ENCODE measurements around the gene CLNS1A. TPM values are rescaled to one million over a fixed set of nuclear protein-coding genes. Genes with fewer than 3 reads are reported as not detected.

The CLNS1A gene
- total RNA-seq, 1 experiment from 2014 or later: 147 TPM

GRCh38 chr11:77656362-77656761 is 18.8 kb upstream of the CLNS1A start:
- TF ChIP-seq IRF1 (CRISPR knock-in tag; IDR thresholded peaks at IDR 0.05) (no peak), NFYB (CRISPR knock-in tag; conservative IDR thresholded peaks at IDR 0.05; ENCODE audit: low read depth) (peak; percentile 70)
- POLR2A ChIA-PET: no interaction called here
- CTCF ChIA-PET: no interaction called here
- no peak for DNase-seq (ENCODE audit: low spot score)
- no peaks in the 10 kb centered on the region for H3K27me3 Mint-ChIP-seq (ENCODE audit: low read depth)
- peak; percentile 84 for ATAC-seq
- no peaks in the 10 kb centered on the region for H3K4me1 Mint-ChIP-seq
- H3K27ac Mint-ChIP-seq: no peak overlapping the region
- no peaks in the 10 kb centered on the region; the same call in 1 of the 2 replicates for H3K9me3 Mint-ChIP-seq
- no peaks in the 10 kb centered on the region for H3K36me3 Mint-ChIP-seq
- H3K4me3 Mint-ChIP-seq: no peak overlapping the region

GRCh38 chr11:77654770-77655434 is 17.3 kb upstream of the CLNS1A start:
- TF ChIP-seq FOXJ3 (CRISPR knock-in tag; IDR thresholded peaks at IDR 0.05; ENCODE audit: borderline replicate concordance) (no peak), PREB (CRISPR knock-in tag; IDR thresholded peaks at IDR 0.05; ENCODE audit: borderline replicate concordance) (no peak), ZNF416 (CRISPR knock-in tag; IDR thresholded peaks at IDR 0.05) (no peak), ZNF396 (CRISPR knock-in tag; IDR thresholded peaks at IDR 0.05; ENCODE audit: borderline replicate concordance) (no peak), GRHL2 (CRISPR knock-in tag; IDR thresholded peaks at IDR 0.05; ENCODE audit: insufficient replicate concordance, severe bottlenecking) (no peak), TCF7 (CRISPR knock-in tag; IDR thresholded peaks at IDR 0.05; ENCODE audit: low read depth) (no peak), TEAD4 (CRISPR knock-in tag; IDR thresholded peaks at IDR 0.05) (no peak), ZNF121 (CRISPR knock-in tag; IDR thresholded peaks at IDR 0.05) (no peak), NFYB (CRISPR knock-in tag; conservative IDR thresholded peaks at IDR 0.05; ENCODE audit: low read depth) (no peak), MLX (CRISPR knock-in tag; IDR thresholded peaks at IDR 0.05) (no peak), ZNF263 (CRISPR knock-in tag; IDR thresholded peaks at IDR 0.05; ENCODE audit: low read depth) (no peak), KAT7 (CRISPR knock-in tag; IDR thresholded peaks at IDR 0.05; ENCODE audit: borderline replicate concordance) (no peak), NFATC4 (CRISPR knock-in tag; IDR thresholded peaks at IDR 0.05) (no peak), MYBL2 (CRISPR knock-in tag; IDR thresholded peaks at IDR 0.05) (no peak), E2F1 (CRISPR knock-in tag; IDR thresholded peaks at IDR 0.05) (no peak)
- no peaks in the 10 kb centered on the region for H3K36me3 Mint-ChIP-seq
- no peaks in the 10 kb centered on the region; the same call in 1 of the 2 replicates for H3K9me3 Mint-ChIP-seq
- no peaks in the 10 kb centered on the region for H3K27me3 Mint-ChIP-seq (ENCODE audit: low read depth)
- no peak for ATAC-seq
- H3K27ac Mint-ChIP-seq: no peak overlapping the region
- ChIA-PET POLR2A (interaction anchor here (0.6 kb wide), 1 partner anchor 54 kb away, joined by 5 read pairs; no protein-coding TSS in a partner anchor), CTCF (interaction anchor here (0.6 kb wide), 1 partner anchor 211 kb away, joined by 3 read pairs; no protein-coding TSS in a partner anchor)
- H3K4me3 Mint-ChIP-seq: no peak overlapping the region
- DNase-seq (ENCODE audit: low spot score): no peak
- H3K4me1 Mint-ChIP-seq: no peaks in the 10 kb centered on the region

- Mint-ChIP-seq H3K36me3 (no peaks in the 10 kb centered on the region), H3K9me3 (no peaks in the 10 kb centered on the region), H3K27me3 (ENCODE audit: low read depth) (no peaks in the 10 kb centered on the region), H3K4me1 (no peaks in the 10 kb centered on the region), H3K27ac (no peak overlapping the region), H3K4me3 (no peak overlapping the region)
- DNase-seq (ENCODE audit: low spot score) (no peak), ATAC-seq (no peak)
- ChIA-PET POLR2A (interaction anchor here (0.6 kb wide), 1 partner anchor 979 kb away, joined by 4 read pairs; no protein-coding TSS in a partner anchor), CTCF (no interaction called here)
- TF ChIP-seq ELF4 (CRISPR knock-in tag; IDR thresholded peaks at IDR 0.05; ENCODE audit: low read depth) (no peak), CBFB (CRISPR knock-in tag; IDR thresholded peaks at IDR 0.05; ENCODE audit: low read depth) (no peak), FOXP1 (CRISPR knock-in tag; IDR thresholded peaks at IDR 0.05; ENCODE audit: borderline replicate concordance) (no peak), E2F4 (CRISPR knock-in tag; IDR thresholded peaks at IDR 0.05; ENCODE audit: borderline replicate concordance, low read depth) (no peak), NR2C2 (CRISPR knock-in tag; IDR thresholded peaks at IDR 0.05) (no peak), USF2 (CRISPR knock-in tag; IDR thresholded peaks at IDR 0.05) (no peak), AR (CRISPR knock-in tag; IDR thresholded peaks at IDR 0.05) (no peak), KAT7 (CRISPR knock-in tag; IDR thresholded peaks at IDR 0.05; ENCODE audit: borderline replicate concordance) (no peak)
These were observed 12.5 kb upstream of the CLNS1A start for GRCh38 chr11:77650123-77650522.

All from WTC11 (cell line).